GM19193 (cell line): Measurements from ENCODE around the gene HEPHL1.

Experiments used
- POLR2A ChIP-seq: IDR thresholded peaks from 4 replicates; pipeline ENCODE4 v1.6.1; 2011; ENCODE audit not compliant: insufficient read depth, insufficient read length; ENCODE audit errors: extremely low read depth

The HEPHL1 gene

GRCh38 chr11:94048032-94048709, 27.0 kb downstream of the HEPHL1 start:
- no peak for TF ChIP-seq POLR2A

GRCh38 chr11:94049351-94049750, 28.2 kb downstream of the HEPHL1 start:
- no peak for TF ChIP-seq POLR2A

- no peak for TF ChIP-seq POLR2A
Measured at GRCh38 chr11:94058630-94059029, 37.5 kb downstream of the HEPHL1 start.

DNA sequence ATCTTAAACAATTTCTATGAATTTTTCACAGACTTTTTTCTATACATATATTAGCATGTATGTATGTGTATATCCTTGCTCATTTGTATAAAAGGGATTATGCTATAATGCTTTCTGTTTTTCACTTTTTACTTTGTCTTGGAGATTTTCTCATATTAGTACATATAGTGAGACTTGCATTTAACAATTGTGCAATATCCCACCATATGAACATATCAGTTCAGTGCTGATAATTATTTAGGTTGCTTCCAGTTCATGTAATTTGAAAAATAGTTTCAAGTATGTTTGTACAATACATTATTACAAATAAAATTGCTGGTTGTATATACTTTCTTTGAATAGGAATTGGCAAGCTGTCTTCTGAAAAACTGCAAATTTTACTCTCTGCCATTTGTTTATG, 37.9 kb downstream of the HEPHL1 start:
- no peak for TF ChIP-seq POLR2A

DNA sequence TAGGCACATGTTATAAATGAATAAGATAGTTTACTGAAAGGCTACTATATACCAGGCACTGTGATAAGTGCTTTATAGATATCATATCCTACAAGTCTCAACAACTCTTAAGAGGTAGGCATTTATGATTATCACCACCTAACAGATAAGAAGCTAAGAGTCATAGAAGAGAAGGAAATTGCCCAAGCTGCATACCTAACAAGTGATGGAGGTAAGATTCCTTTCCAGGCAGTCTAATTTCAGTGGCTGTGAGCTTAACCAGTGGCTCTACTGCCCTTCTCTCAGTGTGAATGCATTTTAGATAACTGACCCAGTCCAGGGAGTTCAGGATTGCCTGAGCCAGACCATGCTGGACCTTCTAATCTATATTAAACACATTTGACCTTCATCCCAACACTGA, 39.2 kb downstream of the HEPHL1 start:
- no peak for TF ChIP-seq POLR2A

DNA sequence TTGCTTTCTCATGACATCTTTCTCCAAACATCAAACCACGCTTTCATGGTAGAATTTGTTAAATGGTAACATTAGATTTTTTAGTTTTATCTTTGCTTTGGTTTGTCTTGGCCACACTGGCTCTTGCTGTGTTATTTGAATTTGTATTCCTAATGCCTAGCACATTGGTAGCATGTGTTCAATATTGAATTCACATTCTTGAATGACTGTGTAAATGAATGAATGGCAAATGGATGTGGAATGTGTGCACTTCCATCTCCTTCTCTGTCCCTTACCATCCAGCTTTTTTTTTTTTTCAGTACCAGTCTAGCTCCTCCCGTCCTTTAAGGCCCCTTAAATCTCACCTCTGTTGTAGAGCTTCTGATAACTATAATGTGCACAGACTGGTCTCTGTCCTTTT, 41.2 kb downstream of the HEPHL1 start:
- no peak for TF ChIP-seq POLR2A

DNA sequence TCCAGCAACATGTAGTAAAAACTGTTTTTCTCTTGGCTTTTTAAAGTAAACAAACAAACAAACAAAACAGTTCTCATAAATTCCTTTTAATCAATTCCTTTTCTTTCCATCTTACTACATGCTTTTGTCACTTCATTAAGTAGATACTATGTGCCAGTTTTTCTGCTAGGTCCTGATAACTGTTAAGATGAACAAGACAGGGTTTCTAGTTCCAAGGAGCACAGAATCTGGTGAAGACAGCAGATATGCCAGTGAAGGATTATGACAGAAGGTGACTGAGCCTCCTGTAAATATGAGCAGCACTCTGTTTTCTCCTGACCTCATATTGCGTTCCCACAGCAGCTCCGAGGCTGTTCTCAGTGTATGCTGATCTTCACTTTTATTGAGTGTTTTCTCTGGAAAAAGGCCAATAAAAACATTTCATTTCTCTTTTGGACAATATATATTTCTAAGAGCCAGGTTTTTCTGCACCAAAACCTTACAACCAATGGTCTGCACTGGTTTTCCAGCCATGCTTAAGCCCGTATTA, 45.8 kb downstream of the HEPHL1 start:
- no peak for TF ChIP-seq POLR2A

DNA sequence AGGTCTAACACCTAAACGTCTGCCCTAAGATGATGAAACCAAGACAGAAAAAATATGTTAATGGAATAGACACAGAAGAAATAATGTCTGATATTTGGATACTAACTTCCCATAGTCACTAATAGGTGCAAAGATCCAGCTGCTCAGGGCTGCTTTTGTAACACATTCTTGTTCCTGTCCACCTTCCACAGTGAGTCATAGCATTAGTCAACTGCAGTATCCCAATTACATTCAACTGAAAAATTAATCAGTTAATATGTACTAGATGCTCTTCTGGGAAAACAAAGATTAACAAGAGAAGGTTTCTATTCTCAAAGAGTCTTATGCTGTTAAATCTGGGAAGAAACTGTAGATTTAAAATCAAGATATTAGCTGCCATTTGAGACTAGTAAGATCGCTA, 47.6 kb downstream of the HEPHL1 start:
- TF ChIP-seq POLR2A, result no peak

DNA sequence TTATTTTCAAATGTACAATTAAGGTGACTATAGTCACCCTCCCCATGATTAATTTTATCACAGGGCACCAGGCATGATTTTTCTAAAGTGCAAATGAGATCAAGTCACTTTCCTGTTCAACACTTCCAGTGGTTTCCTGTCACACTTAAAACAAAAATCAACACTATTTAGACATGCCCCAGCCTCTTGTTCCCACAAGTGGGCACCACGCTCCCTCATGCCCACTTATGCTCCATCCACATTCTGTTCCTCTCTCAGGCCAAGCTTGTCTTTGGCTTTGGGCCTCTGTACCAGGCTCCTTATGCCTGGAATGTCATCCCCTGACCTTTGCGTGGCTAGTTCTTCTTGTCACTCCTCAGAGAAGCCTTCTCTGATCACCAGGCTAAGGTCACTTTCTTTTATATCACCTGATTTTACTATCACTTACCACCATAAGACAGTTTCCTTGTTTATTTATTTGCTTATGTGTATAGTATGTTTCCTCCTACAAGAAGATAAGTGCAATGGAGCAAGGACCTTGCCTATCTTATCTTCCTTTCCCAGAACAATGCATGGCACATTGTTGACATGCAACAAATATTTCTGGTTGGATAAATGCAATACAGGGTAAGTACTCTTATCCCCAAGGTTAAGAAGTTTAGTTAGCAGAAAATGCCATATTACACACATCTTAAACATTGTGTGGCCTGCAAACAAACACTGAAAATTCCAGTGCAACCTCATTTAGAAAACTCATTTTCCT, 56.6 kb downstream of the HEPHL1 start:
- TF ChIP-seq POLR2A, result no peak

DNA sequence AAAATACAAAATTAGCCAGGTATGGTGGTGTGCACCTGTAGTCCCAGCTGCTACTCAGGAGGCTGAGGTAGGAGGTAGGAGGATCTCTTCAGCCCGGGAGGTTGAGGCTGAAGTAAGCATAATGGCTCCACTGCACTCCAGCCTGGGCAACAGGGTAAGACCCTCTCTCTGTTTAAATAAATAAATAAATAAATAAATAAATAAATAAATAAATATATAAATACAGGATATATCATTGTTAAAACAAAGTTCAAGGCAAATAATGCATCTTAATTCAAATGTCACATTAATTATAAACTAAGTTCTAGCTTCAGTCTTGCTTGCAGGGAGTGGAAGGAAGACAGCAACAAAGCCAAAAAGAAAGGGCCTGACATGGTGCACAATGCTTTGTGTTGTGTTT, 63.0 kb downstream of the HEPHL1 start:
- TF ChIP-seq POLR2A, result no peak

- TF ChIP-seq POLR2A, result no peak
Measured at GRCh38 chr11:94088906-94089305, 67.8 kb downstream of the HEPHL1 start.

- TF ChIP-seq POLR2A, result no peak
Measured at GRCh38 chr11:94089341-94089740, 68.2 kb downstream of the HEPHL1 start.

DNA sequence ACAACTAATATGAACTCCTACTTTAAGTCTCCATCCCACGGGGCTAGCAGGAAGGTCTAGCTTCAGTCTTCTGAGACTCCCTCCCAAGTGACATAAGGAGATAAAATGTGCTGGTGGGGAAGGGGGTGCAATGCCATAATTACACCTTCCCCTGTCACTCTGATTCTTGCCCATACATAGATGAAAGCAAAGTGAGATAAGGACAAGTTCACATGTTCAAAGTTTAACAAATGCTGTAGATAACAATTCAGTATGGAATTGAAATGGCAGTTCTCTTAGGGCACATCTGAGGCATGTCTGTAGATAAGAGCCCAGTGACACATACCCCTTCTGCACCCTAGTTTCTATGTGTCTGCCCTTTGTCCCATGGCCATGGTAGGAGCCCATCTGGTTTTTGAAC, 69.2 kb downstream of the HEPHL1 start:
- TF ChIP-seq POLR2A, result no peak

DNA sequence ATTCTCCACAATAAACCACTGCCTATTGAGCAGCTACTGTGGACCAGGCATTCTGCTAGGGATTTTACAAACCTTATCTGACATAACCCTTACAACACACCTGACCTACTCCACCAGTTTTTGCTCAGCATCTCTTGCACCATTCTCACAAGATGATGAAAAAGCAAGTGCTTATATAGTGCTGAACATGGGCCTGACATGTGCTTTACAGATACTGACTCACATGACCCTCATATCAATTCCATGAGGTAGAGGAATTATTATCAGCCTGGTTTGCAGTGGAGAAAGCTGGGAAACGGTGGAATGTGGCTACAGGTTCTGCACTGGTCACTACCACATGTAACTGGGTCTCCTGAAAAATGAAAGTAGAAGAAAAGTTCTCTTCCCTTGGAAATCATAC, 69.9 kb downstream of the HEPHL1 start:
- no peak for TF ChIP-seq POLR2A

DNA sequence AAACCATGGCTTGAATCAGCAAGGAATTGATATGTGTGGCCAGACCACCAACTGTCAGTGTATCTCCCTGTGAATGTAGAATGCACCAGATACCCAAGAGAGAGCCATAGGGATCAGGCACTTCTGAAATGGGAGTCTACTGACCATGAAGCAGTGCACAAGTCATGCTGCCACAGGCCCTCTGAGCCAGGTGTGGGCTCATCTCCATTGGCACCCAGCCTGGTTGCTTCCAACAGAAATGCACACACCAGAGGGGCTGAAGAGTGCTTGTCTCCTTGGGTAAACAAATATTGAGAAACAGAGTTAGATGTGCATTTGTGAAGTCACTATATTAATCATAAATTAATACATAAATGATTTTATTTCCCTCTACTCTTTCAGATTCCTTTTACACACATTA, 79.1 kb downstream of the HEPHL1 start:
- no peak for TF ChIP-seq POLR2A

DNA sequence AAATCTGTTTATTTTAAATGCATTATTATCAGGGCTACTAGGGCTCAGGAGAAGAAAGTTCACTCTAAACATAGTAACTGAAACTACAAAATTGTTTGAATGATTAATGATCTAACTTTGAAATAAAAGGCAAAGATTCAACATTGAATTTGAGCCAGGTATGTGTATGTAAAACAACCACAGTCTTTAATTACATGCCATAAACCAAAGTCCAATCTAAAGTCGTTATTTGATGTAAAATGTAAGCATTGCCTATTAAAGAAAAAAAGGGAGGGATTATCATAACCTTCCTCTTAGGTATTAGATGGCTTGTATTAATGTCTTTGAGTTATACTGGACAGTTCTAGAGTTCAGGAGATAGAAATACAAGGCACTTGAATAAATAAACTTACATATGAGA, 82.3 kb downstream of the HEPHL1 start:
- no peak for TF ChIP-seq POLR2A
